ENCODE measurements around the gene NXPH3. TPM values are rescaled to one million over a fixed set of nuclear protein-coding genes. Genes with fewer than 3 reads are reported as not detected.

Gene NXPH3
- 0.14 to 0.26 TPM (median 0.19 TPM) in 5 replicates for total RNA-seq (2022; extraction: Qiagen RNA extraction; ENCODE audit: low read depth)

DNA sequence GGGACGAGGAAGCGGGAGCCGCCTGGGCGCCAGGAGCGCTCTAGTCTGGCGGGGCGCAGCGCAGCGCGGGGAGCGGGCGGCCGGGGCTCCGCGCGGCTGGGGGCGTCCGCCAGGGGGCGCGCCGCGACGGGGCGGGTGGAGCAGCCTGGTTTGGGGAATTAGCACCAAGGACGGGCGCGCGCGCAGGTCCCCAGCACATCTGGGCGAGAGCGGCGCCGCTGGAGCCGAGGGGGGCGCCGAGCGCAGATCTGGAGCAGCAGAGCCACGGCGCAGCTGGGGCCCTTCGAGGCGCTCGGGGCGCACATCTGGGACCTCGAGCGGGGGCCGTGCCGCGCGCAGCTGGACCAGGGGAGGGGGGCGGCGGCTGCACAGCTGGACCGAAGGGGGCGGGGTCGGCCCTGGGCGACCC is at the start of gene NXPH3:
Gene NXPH3, plus strand, starts transcription at position 193 of the 409 bp plus-strand sequence. CDS start 349 bp downstream, outside the sequence.

Other genes with a start within 250 kb of the NXPH3 start
- gene ZNF652, start 213.6 kb upstream of the NXPH3 start, total RNA-seq (2022; extraction: Qiagen RNA extraction; ENCODE audit: low read depth): 6.5 to 9.9 TPM (median 8.6 TPM) in 5 replicates
- 322 to 496 TPM (median 444 TPM) in 5 replicates for gene PHB1, start 161.0 kb upstream of the NXPH3 start, total RNA-seq (2022; extraction: Qiagen RNA extraction; ENCODE audit: low read depth)
- gene NGFR, start 80.6 kb upstream of the NXPH3 start, total RNA-seq (2022; extraction: Qiagen RNA extraction; ENCODE audit: low read depth): 0.57 to 0.96 TPM (median 0.62 TPM) in 5 replicates
- 38.1 to 44.1 TPM (median 40.3 TPM) in 5 replicates for gene SPOP, start 102.2 kb downstream of the NXPH3 start, total RNA-seq (2022; extraction: Qiagen RNA extraction; ENCODE audit: low read depth)
- gene SLC35B1, start 132.1 kb downstream of the NXPH3 start, total RNA-seq (2022; extraction: Qiagen RNA extraction; ENCODE audit: low read depth): 82.4 to 108 TPM (median 99.5 TPM) in 5 replicates
- gene FAM117A, start 188.3 kb downstream of the NXPH3 start, total RNA-seq (2022; extraction: Qiagen RNA extraction; ENCODE audit: low read depth): 0.94 to 1.4 TPM (median 1.0 TPM) in 5 replicates
- gene KAT7, start 212.8 kb downstream of the NXPH3 start, total RNA-seq (2022; extraction: Qiagen RNA extraction; ENCODE audit: low read depth): 28.4 to 32.8 TPM (median 29.6 TPM) in 5 replicates